GM12864 (cell line): ENCODE data around the gene RPL13A.

Experiments used
- DNase-seq: peaks from one replicate; pipeline ENCODE4 v3.0.0-alpha.2; 2011; ENCODE audit warnings: low read depth
- H3K4me3 ChIP-seq: 2 replicates; pipeline ENCODE4 v1.5.1; 2011; ENCODE audit warnings: mild to moderate bottlenecking, low read depth, low read length, control low read depth
- CTCF ChIP-seq: IDR thresholded peaks from 2 replicates; pipeline ENCODE4 v1.5.1; 2011; ENCODE audit warnings: low read depth, mild to moderate bottlenecking, moderate library complexity, low read length, control low read depth, inconsistent platforms; ENCODE audit errors: missing control alignments

RPL13A gene

DNA sequence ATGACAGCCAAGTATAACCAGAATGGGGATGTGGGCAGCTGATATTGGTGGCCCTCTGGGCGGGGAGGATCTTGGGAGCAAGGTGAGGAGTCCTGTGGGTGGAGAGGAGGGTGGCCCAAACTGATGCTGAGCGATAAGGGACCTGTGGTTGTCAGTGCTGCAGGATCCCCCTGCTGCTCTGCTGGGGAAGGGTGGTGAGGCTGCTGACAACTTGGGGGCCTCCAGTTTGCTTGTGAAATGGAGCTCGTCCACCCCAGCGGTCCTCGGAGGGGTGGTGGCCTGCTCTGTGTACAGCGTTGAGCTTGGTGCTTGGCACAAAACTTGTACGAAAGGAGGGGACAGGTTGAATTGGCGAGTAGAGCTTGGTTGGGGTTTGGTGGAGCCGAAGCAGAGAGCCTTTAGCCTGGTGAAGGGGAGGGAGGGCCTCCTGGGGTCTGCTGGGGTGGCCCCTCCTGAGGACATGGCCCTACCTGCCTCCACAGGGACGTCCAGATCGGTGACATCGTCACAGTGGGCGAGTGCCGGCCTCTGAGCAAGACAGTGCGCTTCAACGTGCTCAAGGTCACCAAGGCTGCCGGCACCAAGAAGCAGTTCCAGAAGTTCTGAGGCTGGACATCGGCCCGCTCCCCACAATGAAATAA lies 11.7 kb downstream of the RPL13A start:
- DNase-seq = no peak
- peak overlapping the region; percentile 76 for H3K4me3 ChIP-seq
- no peak for TF ChIP-seq CTCF

- TF ChIP-seq CTCF = peak; percentile 54
- no peak overlapping the region for H3K4me3 ChIP-seq
- DNase-seq = no peak
These were observed 15.6 kb downstream of the RPL13A start for GRCh38 chr19:49502866-49503581.

GRCh38 chr19:49503582-49503962 lies 16.2 kb downstream of the RPL13A start:
- no peak for TF ChIP-seq CTCF
- no peak for DNase-seq
- H3K4me3 ChIP-seq = no peak overlapping the region

DNA sequence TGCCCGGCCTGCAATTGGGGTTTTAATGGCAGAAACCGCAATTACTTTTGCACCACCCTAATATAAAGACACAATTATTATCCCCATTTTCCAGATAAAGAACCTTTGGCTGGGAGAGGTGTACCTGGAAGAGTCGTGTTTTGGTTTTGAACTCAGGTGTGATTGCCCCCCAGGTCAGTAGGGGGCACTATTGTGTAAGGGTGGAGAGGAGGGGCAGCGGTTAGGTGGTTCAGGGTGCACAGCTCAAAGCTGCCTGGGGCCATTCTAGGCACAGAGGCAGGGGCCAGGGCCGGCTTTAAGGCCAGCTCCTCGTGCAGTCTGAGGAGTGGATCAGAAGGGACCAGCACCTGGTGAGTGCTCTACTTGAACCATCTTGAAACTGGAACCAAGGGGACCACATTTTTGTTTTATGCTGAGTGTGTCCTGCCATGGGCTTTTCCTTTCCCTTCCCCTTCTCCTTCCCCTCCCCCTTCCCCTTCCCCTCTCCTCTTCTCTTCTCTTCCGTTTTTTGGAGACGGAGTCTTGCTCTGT lies 19.2 kb downstream of the RPL13A start:
- no peak overlapping the region for H3K4me3 ChIP-seq
- DNase-seq = no peak
- peak; percentile 87 for TF ChIP-seq CTCF

DNA sequence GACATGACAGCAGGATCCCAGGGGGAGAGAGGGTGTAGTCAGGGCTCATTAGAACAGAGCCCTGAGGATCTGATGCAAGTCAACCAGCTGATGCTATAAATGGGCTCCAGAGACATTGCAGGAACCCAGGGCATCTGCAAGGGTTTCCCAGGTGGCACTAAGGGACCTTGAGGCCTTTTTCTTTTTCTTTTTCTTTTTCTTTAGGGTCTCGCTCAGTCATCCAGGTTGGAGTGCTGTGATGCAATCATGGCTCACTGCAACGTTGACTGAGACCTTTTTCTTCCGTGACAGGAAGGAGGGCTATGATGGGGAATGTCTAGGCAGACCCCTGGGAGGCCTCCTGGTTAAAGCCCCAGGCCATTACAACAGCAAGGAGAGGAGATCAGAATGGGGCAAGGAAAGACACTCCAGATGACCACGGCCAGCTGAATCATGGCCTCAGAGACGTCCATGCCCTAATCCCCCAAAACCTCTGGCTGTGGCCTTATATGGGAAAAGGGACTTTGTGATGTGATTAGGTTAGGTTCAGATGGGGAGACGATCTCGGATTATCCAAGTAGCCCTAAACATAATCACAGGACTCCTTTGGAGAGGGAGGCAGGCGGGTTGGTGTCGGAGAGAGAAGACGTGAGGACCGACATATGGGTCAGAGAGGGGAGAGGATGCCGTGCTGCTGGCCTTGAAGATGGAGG lies 20.5 kb downstream of the RPL13A start:
- no peak for DNase-seq
- no peak overlapping the region for H3K4me3 ChIP-seq
- TF ChIP-seq CTCF = no peak

- peak overlapping the region; percentile 25; the same call in 1 of the 2 replicates for H3K4me3 ChIP-seq
- DNase-seq = no peak
- no peak for TF ChIP-seq CTCF
These were observed 25.8 kb downstream of the RPL13A start for GRCh38 chr19:49512970-49513745.
